Measurements from ENCODE around the gene WIF1.

Gene WIF1

GRCh38 chr12:65022421-65022820 lies 98.7 kb downstream of the WIF1 start:
- no peak for TF ChIP-seq CTCF (IDR thresholded peaks at IDR 0.05; ENCODE audit: control insufficient read depth, insufficient read depth, low read depth, low read length, missing control alignments)
- DNase-seq (ENCODE audit: low read depth), result no peak
- H3K4me3 ChIP-seq (ENCODE audit: control insufficient read depth, low read depth, low read length), result no peak overlapping the region

GRCh38 chr12:65019696-65020234 lies 101.3 kb downstream of the WIF1 start:
- DNase-seq (ENCODE audit: low read depth), result no peak
- TF ChIP-seq CTCF (IDR thresholded peaks at IDR 0.05; ENCODE audit: control insufficient read depth, insufficient read depth, low read depth, low read length, missing control alignments), result no peak
- H3K4me3 ChIP-seq (ENCODE audit: control insufficient read depth, low read depth, low read length), result no peak overlapping the region

GRCh38 chr12:65016881-65017650 lies 104.0 kb downstream of the WIF1 start:
- DNase-seq (ENCODE audit: low read depth), result no peak
- no peak overlapping the region for H3K4me3 ChIP-seq (ENCODE audit: control insufficient read depth, low read depth, low read length)
- TF ChIP-seq CTCF (IDR thresholded peaks at IDR 0.05; ENCODE audit: control insufficient read depth, insufficient read depth, low read depth, low read length, missing control alignments), result no peak

GRCh38 chr12:65015850-65016249 lies 105.3 kb downstream of the WIF1 start:
- no peak overlapping the region for H3K4me3 ChIP-seq (ENCODE audit: control insufficient read depth, low read depth, low read length)
- TF ChIP-seq CTCF (IDR thresholded peaks at IDR 0.05; ENCODE audit: control insufficient read depth, insufficient read depth, low read depth, low read length, missing control alignments), result no peak
- DNase-seq (ENCODE audit: low read depth), result no peak

GRCh38 chr12:65014504-65015271 lies 106.4 kb downstream of the WIF1 start:
- TF ChIP-seq CTCF (IDR thresholded peaks at IDR 0.05; ENCODE audit: control insufficient read depth, insufficient read depth, low read depth, low read length, missing control alignments), result no peak
- H3K4me3 ChIP-seq (ENCODE audit: control insufficient read depth, low read depth, low read length), result no peak overlapping the region
- DNase-seq (ENCODE audit: low read depth), result no peak

- no peak overlapping the region for H3K4me3 ChIP-seq (ENCODE audit: control insufficient read depth, low read depth, low read length)
- TF ChIP-seq CTCF (IDR thresholded peaks at IDR 0.05; ENCODE audit: control insufficient read depth, insufficient read depth, low read depth, low read length, missing control alignments), result no peak
- no peak for DNase-seq (ENCODE audit: low read depth)
Observed at GRCh38 chr12:65010437-65010836, 110.7 kb downstream of the WIF1 start.
